HEK293T (cell line): ENCODE results near the gene GOLM1.

Experiments used
- CTBP1 ChIP-seq: fragments of 450-650 bp; IDR thresholded peaks from 2 replicates; pipeline ENCODE4 v1.6.1; 2016; ENCODE audit warnings: borderline replicate concordance
- ELF4 ChIP-seq: fragments of 450-650 bp; IDR thresholded peaks from 2 replicates; pipeline ENCODE4 v1.6.1; 2017; ENCODE audit warnings: antibody characterized with exemption
- FOXK2 ChIP-seq: fragments of 450-650 bp; IDR thresholded peaks from 2 replicates; pipeline ENCODE4 v1.6.1; 2016; ENCODE audit warnings: mild to moderate bottlenecking
- SP1 ChIP-seq: fragments of 450-650 bp; IDR thresholded peaks from 2 replicates; pipeline ENCODE4 v1.6.1; 2017
- SUZ12 ChIP-seq: fragments of 450-650 bp; IDR thresholded peaks from 2 replicates; pipeline ENCODE4 v1.6.1; 2016; ENCODE audit warnings: mild to moderate bottlenecking
- TARDBP ChIP-seq: fragments of 450-650 bp; IDR thresholded peaks from 2 replicates; pipeline ENCODE4 v1.6.1; 2016
- ZNF384 ChIP-seq: fragments of 450-650 bp; IDR thresholded peaks from 2 replicates; pipeline ENCODE4 v1.6.1; 2016

DNA sequence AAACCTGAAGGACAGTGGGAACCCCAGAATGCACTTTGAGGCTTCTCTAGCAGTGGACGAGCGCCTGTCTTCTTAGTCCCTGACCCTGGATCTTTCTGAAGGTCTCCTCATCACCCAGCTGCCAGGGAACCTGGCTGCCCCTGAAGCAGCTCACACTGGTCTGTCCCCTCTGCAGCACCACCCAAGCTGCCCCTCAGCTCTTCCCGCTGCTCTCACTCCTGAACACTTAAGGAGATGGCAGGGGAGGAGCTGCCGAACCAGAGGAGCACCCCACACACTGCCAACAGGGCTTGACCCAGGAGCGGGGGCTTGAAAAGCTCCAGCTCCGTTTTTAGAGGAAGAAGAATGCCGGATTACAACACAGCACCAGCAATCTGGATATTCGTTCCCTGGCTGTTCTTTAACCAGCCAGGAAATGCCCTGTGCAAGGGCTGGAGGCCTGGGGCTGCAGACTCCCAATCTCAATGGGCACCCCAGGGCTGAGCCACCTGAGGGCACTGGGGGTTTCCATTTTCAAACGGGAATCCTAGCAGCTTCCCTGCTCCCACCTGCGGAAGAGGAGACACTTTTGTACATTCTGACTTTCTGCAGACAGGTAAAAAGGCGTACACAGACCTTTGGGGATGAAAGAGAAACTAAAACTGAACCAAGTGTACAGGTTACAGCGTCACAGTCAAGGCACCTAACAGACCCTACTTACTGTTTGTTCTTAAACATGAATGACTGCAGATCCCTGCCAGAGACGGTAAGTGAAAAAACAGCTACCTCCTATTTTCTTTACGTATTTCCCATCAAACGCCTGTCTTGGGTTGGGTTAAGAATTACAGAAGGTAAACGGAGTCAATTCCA lies 36.3 kb downstream of the GOLM1 start:
- TF ChIP-seq CTBP1 = no peak
- no peak for TF ChIP-seq SP1
- TF ChIP-seq TARDBP = no peak
- TF ChIP-seq ELF4 = no peak
- TF ChIP-seq SUZ12 = no peak
- no peak for TF ChIP-seq FOXK2
- TF ChIP-seq ZNF384 = no peak
